Ovary (tissue), 3 donors: ENCODE data around the gene NME9.

Experiments used
- EP300 ChIP-seq: sonication (generic); formaldehyde crosslinking; IDR thresholded peaks from one replicate; pipeline ENCODE4 v1.6.1; 2017; ENCODE audit warnings: antibody characterized with exemption
- POLR2A ChIP-seq: fragments of 450-650 bp; IDR thresholded peaks from one replicate; pipeline ENCODE4 v1.6.1; 2017; ENCODE audit warnings: antibody characterized with exemption, mild to moderate bottlenecking, moderate library complexity
- TF ChIP-seq, protein P1 (sequence below), 3 donors: fragments of 450-650 bp in 2 of 3; fragments of 200-600 bp in 1 of 3; IDR thresholded peaks; one replicate each; pipeline versions ENCODE4 v1.5.1 to v1.8.0; 2016 to 2022; ENCODE audit warnings: antibody characterized with exemption in 3 of 3, mild to moderate bottlenecking in 1 of 3
- donor health status: DM: no; HTN: no; CAD: no.

DNA sequence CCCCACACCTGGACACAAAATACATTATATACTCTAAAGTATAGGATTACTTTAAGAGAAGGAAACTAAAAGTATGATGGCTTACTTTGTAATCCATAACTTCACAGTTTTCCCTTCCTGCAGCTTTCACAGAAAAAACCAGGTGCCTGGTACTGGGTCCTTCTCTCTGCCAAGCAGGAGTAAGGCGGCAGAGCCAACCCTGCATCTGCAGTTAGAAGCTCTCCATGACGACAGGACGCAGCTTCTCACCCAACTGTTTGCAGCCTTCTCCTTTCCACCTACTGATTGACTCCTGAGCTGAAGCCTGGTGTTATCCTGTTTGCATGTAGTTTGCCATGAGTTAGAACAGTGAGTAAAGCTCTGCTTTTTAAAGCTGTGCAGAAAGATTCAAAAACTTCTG lies 25.4 kb upstream of the NME9 start:
- TF ChIP-seq EP300 (no peak), POLR2A (no peak)
- TF ChIP-seq, protein P1, sequence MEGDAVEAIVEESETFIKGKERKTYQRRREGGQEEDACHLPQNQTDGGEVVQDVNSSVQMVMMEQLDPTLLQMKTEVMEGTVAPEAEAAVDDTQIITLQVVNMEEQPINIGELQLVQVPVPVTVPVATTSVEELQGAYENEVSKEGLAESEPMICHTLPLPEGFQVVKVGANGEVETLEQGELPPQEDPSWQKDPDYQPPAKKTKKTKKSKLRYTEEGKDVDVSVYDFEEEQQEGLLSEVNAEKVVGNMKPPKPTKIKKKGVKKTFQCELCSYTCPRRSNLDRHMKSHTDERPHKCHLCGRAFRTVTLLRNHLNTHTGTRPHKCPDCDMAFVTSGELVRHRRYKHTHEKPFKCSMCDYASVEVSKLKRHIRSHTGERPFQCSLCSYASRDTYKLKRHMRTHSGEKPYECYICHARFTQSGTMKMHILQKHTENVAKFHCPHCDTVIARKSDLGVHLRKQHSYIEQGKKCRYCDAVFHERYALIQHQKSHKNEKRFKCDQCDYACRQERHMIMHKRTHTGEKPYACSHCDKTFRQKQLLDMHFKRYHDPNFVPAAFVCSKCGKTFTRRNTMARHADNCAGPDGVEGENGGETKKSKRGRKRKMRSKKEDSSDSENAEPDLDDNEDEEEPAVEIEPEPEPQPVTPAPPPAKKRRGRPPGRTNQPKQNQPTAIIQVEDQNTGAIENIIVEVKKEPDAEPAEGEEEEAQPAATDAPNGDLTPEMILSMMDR (IDR thresholded peaks at IDR 0.05) = no peak
